Hepatocyte (in vitro differentiated cells): ENCODE measurements around the gene SLC35B3.

ENCODE experiments used
- CTCF ChIP-seq: fragments of 200-600 bp; sonication (generic); IDR thresholded peaks from 2 replicates; pipeline ENCODE4 v1.5.1; 2016; ENCODE audit warnings: antibody characterized with exemption, mild to moderate bottlenecking; ENCODE audit not compliant: poor library complexity
- EZH2 ChIP-seq: fragments of 200-600 bp; sonication (generic); IDR thresholded peaks from 2 replicates; pipeline ENCODE4 v1.6.1; 2016; ENCODE audit warnings: antibody characterized with exemption, mild to moderate bottlenecking, borderline replicate concordance
- EZH2phosphoT487 ChIP-seq: fragments of 200-600 bp; sonication (generic); IDR thresholded peaks from one replicate; pipeline ENCODE4 v1.6.1; 2018; ENCODE audit warnings: antibody characterized with exemption, mild to moderate bottlenecking, low read depth, moderate library complexity; ENCODE audit not compliant: unreplicated experiment, severe bottlenecking

GRCh38 chr6:8382434-8382833, 52.9 kb downstream of the SLC35B3 start:
- TF ChIP-seq CTCF (no peak), EZH2 (no peak), EZH2phosphoT487 (no peak)
